ENCODE data around the gene DIS3L2.

DNA sequence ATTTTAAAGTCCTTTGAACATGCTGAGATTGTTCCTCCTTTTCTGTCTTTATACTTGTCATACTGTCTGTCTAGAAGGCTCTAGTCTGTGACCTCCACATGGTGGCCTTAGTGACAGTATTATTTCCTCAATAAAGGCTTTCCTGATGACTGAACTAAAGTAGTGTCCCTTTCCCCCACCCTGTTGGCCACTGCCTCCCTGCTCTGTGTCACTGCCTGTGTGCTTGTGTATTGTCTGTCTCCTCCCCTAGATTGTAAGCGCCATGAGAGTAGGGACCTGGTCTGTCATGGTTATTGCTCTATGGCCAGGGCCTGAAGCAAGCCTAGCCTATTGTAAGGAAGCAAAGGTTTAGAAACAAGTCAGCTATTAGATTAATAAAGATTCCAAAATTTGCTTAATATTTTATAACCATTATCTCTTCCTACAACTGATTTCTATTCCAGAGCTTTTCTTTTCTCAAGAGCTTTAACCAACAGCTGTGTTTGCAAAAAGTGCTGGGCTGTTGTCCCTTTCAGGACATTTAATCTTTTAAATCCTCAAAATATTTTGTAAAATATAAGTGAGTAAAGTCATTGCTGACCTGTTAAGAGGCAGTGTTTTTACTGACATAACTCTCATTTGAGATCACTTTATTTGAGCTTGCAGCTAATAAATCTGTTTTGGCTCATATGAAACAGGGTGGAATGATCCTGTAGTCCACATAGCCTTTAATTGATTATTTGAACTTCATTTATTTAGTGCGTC lies 35.5 kb downstream of the DIS3L2 start:
- TF ChIP-seq EZH2 (IDR thresholded peaks at IDR 0.05; ENCODE audit: insufficient read depth, poor library complexity, severe bottlenecking): no peak
- no peak for TF ChIP-seq EZH2phosphoT487 (IDR thresholded peaks at IDR 0.05; ENCODE audit: insufficient read depth, low read depth)
